DOHH2 (cell line): ENCODE results near the gene PLCB4.

Experiments
- EZH2phosphoT487 ChIP-seq: fragments of 200-600 bp; sonication (generic); IDR thresholded peaks from 2 replicates; pipeline ENCODE4 v1.6.1; 2017; ENCODE audit warnings: borderline replicate concordance, mild to moderate bottlenecking, antibody characterized with exemption, low read length, moderate library complexity, mixed read lengths
- TF ChIP-seq, protein P1 (sequence below): fragments of 200-600 bp; sonication (generic); IDR thresholded peaks from one replicate; pipeline ENCODE4 v1.5.1; 2014; ENCODE audit warnings: antibody characterized with exemption, mild to moderate bottlenecking, low read depth, low read length; ENCODE audit not compliant: poor library complexity, severe bottlenecking

DNA sequence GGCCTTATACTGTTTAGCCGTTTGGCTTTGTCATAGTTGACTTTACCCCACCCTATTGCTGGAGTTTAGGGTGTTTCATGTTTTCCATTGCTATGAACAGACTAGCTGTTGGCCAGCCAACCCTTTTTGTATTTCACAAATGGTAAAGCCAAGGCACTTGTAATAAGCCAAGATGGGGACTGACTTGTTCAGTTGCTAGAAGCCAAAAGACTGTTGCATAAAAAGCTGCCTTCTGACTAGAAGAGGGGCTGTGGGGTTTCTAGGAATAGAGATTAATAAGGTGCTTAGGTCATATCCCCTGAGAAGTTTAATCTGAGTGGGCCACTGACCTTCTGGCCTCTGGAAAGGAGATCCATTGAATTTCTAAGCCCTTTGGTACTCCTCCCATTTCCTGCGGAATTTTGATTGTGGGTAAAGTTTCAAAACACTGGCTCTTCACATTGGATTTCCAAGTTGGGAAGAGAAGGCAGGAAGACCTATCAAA, 211.1 kb downstream of the PLCB4 start:
- TF ChIP-seq, protein P1, sequence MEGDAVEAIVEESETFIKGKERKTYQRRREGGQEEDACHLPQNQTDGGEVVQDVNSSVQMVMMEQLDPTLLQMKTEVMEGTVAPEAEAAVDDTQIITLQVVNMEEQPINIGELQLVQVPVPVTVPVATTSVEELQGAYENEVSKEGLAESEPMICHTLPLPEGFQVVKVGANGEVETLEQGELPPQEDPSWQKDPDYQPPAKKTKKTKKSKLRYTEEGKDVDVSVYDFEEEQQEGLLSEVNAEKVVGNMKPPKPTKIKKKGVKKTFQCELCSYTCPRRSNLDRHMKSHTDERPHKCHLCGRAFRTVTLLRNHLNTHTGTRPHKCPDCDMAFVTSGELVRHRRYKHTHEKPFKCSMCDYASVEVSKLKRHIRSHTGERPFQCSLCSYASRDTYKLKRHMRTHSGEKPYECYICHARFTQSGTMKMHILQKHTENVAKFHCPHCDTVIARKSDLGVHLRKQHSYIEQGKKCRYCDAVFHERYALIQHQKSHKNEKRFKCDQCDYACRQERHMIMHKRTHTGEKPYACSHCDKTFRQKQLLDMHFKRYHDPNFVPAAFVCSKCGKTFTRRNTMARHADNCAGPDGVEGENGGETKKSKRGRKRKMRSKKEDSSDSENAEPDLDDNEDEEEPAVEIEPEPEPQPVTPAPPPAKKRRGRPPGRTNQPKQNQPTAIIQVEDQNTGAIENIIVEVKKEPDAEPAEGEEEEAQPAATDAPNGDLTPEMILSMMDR: no peak
- no peak for TF ChIP-seq EZH2phosphoT487
